Heart left ventricle (tissue), 13 donors: ENCODE measurements around the gene DNAJC27.

Experiments used
- CTCF ChIP-seq, 12 donors: fragments of 200-600 bp; sonication (generic) in 4 of 12; IDR thresholded peaks; one replicate each; pipeline versions ENCODE4 v1.5.0 to v1.8.0; 2018 to 2022; ENCODE audit warnings: antibody characterized with exemption in 12 of 12, mild to moderate bottlenecking in 5 of 12
- POLR2A ChIP-seq, 2 donors: fragments of 450-650 bp; IDR thresholded peaks; one replicate each; pipeline ENCODE4 v1.6.1; 2017; ENCODE audit warnings: antibody characterized with exemption in 2 of 2, mild to moderate bottlenecking in 2 of 2, moderate library complexity in 2 of 2
- donor health status: ischemic (EF 13 %, LVEDD 7.1; RV severe dilation, severe dysfunction).
- donor health status: DM: no; HTN: yes; CAD: no.
- donor health status: DM: no; HTN: no; CAD: no.
- donor health status: ischemic (EF 25% LVEDD 6.9; RV normal size, moderate dysfunction).
- donor health status: ischemic (EF 25% LVEDD 5.7; RV mildly dilated, moderate dysfunction).
- donor health status: ischemic (EF 35%, LVEDD 5.7; RV mildly dilated, moderate dysfunction).
- donor health status: nonischemic (EF 11% LVEDD 7.7; RV severe dilation, severe dysfunction).
- donor health status: DM: yes; HTN: yes; CAD: no.
- donor health status: PGD.
- donor health status: ischemic (EF 29% LVEDD 5.4; RV normal size, mild dysfunction).
- donor health status: nonischemic (EF 23%, LVEDD 6.1; RV moderate dilation, normal function).

- TF ChIP-seq CTCF (IDR thresholded peaks at IDR 0.05) (no peak), POLR2A (IDR thresholded peaks at IDR 0.05) (no peak)
Measured at GRCh38 chr2:24984912-24985311, 13.2 kb upstream of the DNAJC27 start.
